GM19468 (cell line): ENCODE measurements around the gene CFAP77.
"Not testable (repeated sequence)": the region's sequence is repeated elsewhere in the genome, so short reads cannot be mapped to it uniquely, and the experiment has no call there.

ENCODE experiments used
- ATAC-seq: cut with Tn5 transposase; IDR thresholded peaks from one replicate; pipeline ENCODE4 v1.9.1; 2021; ENCODE audit warnings: mild to moderate bottlenecking, moderate library complexity, moderate number of reproducible peaks; ENCODE audit not compliant: unreplicated experiment; ENCODE audit errors: extremely low read depth

The CFAP77 gene

GRCh38 chr9:132409828-132410528, at the start of gene CFAP77:
CFAP77 (plus strand) TSS chr9:132410211; CDS start chr9:132410272, 61 bp downstream.
- no peak for ATAC-seq

GRCh38 chr9:132364068-132364467, 45.9 kb upstream of the CFAP77 start:
- no peak for ATAC-seq

- no peak for ATAC-seq
These were observed 44.0 kb upstream of the CFAP77 start for GRCh38 chr9:132365986-132366385.

GRCh38 chr9:132366481-132366880, 43.5 kb upstream of the CFAP77 start:
- ATAC-seq = no peak

GRCh38 chr9:132367613-132368313, 42.2 kb upstream of the CFAP77 start:
- ATAC-seq = no peak

- no peak for ATAC-seq
These were observed 40.6 kb upstream of the CFAP77 start for GRCh38 chr9:132369421-132369820.

GRCh38 chr9:132370592-132370991, 39.4 kb upstream of the CFAP77 start:
- ATAC-seq = no peak

GRCh38 chr9:132372177-132373095, 37.6 kb upstream of the CFAP77 start:
- ATAC-seq = no peak

GRCh38 chr9:132377769-132378168, 32.2 kb upstream of the CFAP77 start:
- not testable (repeated sequence) for ATAC-seq

GRCh38 chr9:132378416-132378815, 31.6 kb upstream of the CFAP77 start:
- ATAC-seq = not testable (repeated sequence)

GRCh38 chr9:132381966-132382541, 28.0 kb upstream of the CFAP77 start:
- ATAC-seq = peak; percentile 79

GRCh38 chr9:132383462-132383883, 26.5 kb upstream of the CFAP77 start:
- ATAC-seq = no peak

- no peak for ATAC-seq
These were observed 25.6 kb upstream of the CFAP77 start for GRCh38 chr9:132384376-132384775.

- ATAC-seq = no peak
These were observed 22.9 kb upstream of the CFAP77 start for GRCh38 chr9:132387133-132387532.

- no peak for ATAC-seq
These were observed 19.0 kb upstream of the CFAP77 start for GRCh38 chr9:132390966-132391365.

- no peak for ATAC-seq
These were observed 18.6 kb upstream of the CFAP77 start for GRCh38 chr9:132391449-132391848.

GRCh38 chr9:132395560-132395959, 14.5 kb upstream of the CFAP77 start:
- ATAC-seq = no peak

GRCh38 chr9:132401824-132402223, 8.2 kb upstream of the CFAP77 start:
- no peak for ATAC-seq

- ATAC-seq = no peak
These were observed 5.7 kb upstream of the CFAP77 start for GRCh38 chr9:132404228-132404881.
